ENCODE results near the gene CBLL2. TPM values are rescaled to one million over a fixed set of nuclear protein-coding genes. Genes with fewer than 3 reads are reported as not detected.

Gene CBLL2
- total RNA-seq, 1 experiment from 2014 or later, result not detected

DNA sequence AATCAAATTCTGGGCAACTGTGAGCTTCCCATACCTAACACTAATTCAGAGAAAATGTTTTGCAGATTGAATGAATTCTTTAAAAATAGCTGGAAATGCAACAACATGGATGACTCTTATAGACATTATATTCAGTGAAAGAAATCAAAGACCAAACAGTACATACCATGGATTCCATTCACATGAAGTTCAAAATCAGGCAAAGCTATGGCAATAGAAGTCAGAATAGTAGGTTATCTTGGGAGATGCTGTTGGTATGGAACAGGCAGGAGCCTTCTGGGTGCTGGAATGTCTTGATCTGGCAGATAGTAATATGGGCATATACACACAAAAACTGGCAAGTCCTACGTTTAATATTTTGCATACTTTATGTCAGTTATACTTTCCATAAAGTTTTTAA lies 25.5 kb upstream of the CBLL2 start:
- Mint-ChIP-seq H3K4me1 (ENCODE audit: low read depth, unreplicated experiment) (no peaks in the 10 kb centered on the region), H3K36me3 (ENCODE audit: insufficient read depth, unreplicated experiment) (no peaks in the 10 kb centered on the region), H3K27me3 (ENCODE audit: unreplicated experiment) (no peaks in the 10 kb centered on the region), H3K4me3 (ENCODE audit: low read depth, unreplicated experiment) (no peak overlapping the region), H3K9me3 (ENCODE audit: low read depth, unreplicated experiment) (no peaks in the 10 kb centered on the region), H3K27ac (ENCODE audit: unreplicated experiment) (no peak overlapping the region)
- CTCF ChIA-PET, result no interaction called here
- no peak for DNase-seq
- BruUV-seq (replicated peaks), result no TSS peak
- intact Hi-C loops (cut with micrococcal nuclease; ENCODE audit: unreplicated experiment), result no loop called here
- TF ChIP-seq, protein P1, sequence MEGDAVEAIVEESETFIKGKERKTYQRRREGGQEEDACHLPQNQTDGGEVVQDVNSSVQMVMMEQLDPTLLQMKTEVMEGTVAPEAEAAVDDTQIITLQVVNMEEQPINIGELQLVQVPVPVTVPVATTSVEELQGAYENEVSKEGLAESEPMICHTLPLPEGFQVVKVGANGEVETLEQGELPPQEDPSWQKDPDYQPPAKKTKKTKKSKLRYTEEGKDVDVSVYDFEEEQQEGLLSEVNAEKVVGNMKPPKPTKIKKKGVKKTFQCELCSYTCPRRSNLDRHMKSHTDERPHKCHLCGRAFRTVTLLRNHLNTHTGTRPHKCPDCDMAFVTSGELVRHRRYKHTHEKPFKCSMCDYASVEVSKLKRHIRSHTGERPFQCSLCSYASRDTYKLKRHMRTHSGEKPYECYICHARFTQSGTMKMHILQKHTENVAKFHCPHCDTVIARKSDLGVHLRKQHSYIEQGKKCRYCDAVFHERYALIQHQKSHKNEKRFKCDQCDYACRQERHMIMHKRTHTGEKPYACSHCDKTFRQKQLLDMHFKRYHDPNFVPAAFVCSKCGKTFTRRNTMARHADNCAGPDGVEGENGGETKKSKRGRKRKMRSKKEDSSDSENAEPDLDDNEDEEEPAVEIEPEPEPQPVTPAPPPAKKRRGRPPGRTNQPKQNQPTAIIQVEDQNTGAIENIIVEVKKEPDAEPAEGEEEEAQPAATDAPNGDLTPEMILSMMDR (IDR thresholded peaks at IDR 0.05; ENCODE audit: unreplicated experiment), result no peak

DNA sequence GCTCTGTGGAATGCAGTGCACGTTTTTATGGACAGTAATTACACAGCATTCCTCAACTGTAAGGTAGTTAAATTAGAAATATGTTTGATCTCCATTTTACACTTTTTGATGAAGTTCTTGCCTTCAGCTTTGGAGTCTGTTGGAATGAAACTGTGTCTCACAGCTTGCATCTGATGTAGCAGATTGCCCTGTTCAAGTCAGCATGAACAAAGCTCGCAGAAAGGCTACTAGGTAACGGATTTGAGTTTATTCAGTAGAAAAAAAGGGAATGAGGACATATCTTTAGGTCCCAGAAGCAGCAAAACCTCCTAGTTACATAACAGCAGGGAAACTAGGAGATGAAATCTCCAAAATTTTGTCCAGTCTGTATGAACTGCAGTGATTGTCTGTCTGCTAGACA lies 24.3 kb upstream of the CBLL2 start:
- intact Hi-C loops (cut with micrococcal nuclease; ENCODE audit: unreplicated experiment), result no loop called here
- no TSS peak for BruUV-seq (replicated peaks)
- CTCF ChIA-PET, result interaction anchor here (0.6 kb wide), 1 partner anchor 511 kb away, joined by 3 read pairs; no protein-coding TSS in a partner anchor
- Mint-ChIP-seq H3K4me3 (ENCODE audit: low read depth, unreplicated experiment) (no peak overlapping the region), H3K9me3 (ENCODE audit: low read depth, unreplicated experiment) (no peaks in the 10 kb centered on the region), H3K4me1 (ENCODE audit: low read depth, unreplicated experiment) (no peaks in the 10 kb centered on the region), H3K36me3 (ENCODE audit: insufficient read depth, unreplicated experiment) (no peaks in the 10 kb centered on the region), H3K27ac (ENCODE audit: unreplicated experiment) (no peak overlapping the region), H3K27me3 (ENCODE audit: unreplicated experiment) (no peaks in the 10 kb centered on the region)
- TF ChIP-seq, protein P1 (IDR thresholded peaks at IDR 0.05; ENCODE audit: unreplicated experiment), result no peak
- no peak for DNase-seq

DNA sequence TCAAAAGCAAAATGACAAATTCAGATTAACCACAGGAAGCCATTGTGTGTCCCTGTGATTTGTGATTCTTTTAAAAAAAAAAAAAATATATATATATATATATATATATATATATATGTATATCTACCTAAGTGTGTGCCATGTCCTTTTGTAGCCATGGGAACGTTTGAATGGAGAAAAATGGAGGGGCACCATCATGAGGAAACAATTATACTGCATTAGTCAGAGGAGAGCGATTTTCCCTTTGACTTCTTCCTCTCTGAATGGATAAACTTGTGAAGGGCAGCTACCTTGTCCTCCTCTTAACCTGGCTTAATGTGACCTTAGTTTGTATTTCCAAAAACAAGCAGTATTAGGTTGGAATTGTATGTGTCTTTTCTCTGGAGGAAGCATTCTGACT lies 23.3 kb upstream of the CBLL2 start:
- no peak for DNase-seq
- BruUV-seq (replicated peaks), result no TSS peak
- H3K4me1 Mint-ChIP-seq (ENCODE audit: low read depth, unreplicated experiment), result no peaks in the 10 kb centered on the region
- no peaks in the 10 kb centered on the region for H3K36me3 Mint-ChIP-seq (ENCODE audit: insufficient read depth, unreplicated experiment)
- H3K9me3 Mint-ChIP-seq (ENCODE audit: low read depth, unreplicated experiment), result no peaks in the 10 kb centered on the region
- CTCF ChIA-PET, result interaction anchor here (0.8 kb wide), 1 partner anchor 11 kb away, joined by 3 read pairs; no protein-coding TSS in a partner anchor
- intact Hi-C loops (cut with micrococcal nuclease; ENCODE audit: unreplicated experiment), result no loop called here
- no peak overlapping the region for H3K27ac Mint-ChIP-seq (ENCODE audit: unreplicated experiment)
- H3K4me3 Mint-ChIP-seq (ENCODE audit: low read depth, unreplicated experiment), result no peak overlapping the region
- no peaks in the 10 kb centered on the region for H3K27me3 Mint-ChIP-seq (ENCODE audit: unreplicated experiment)
- TF ChIP-seq, protein P1 (IDR thresholded peaks at IDR 0.05; ENCODE audit: unreplicated experiment), result no peak

DNA sequence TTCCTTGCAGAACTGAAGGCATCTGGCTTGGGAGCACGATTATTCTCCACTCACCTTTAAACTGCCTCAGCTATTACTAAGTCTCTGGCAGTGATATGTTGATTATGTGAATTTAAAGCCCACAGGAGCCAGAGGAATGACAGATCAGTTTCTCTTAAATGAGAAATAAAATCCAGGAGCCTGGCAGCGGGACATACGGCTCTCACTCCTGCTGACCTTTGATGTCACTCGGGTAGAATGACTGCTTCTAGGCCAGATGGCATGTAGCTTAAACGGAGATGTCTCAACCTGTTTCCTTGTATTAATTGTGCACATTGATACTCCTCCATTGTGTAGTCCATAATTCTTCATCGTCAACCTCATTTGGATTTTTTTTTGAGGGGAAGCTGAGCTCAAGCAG lies 4.0 kb upstream of the CBLL2 start:
- CTCF ChIA-PET, result no interaction called here
- TF ChIP-seq, protein P1 (IDR thresholded peaks at IDR 0.05; ENCODE audit: unreplicated experiment), result no peak
- DNase-seq, result no peak
- BruUV-seq (replicated peaks), result no TSS peak
- no peaks in the 10 kb centered on the region for H3K9me3 Mint-ChIP-seq (ENCODE audit: low read depth, unreplicated experiment)
- intact Hi-C loops (cut with micrococcal nuclease; ENCODE audit: unreplicated experiment), result no loop called here
- H3K36me3 Mint-ChIP-seq (ENCODE audit: insufficient read depth, unreplicated experiment), result no peaks in the 10 kb centered on the region
- H3K4me3 Mint-ChIP-seq (ENCODE audit: low read depth, unreplicated experiment), result no peak overlapping the region
- no peak overlapping the region for H3K27ac Mint-ChIP-seq (ENCODE audit: unreplicated experiment)
- H3K27me3 Mint-ChIP-seq (ENCODE audit: unreplicated experiment), result peaks cover 12% of the 10 kb centered on the region
- no peaks in the 10 kb centered on the region for H3K4me1 Mint-ChIP-seq (ENCODE audit: low read depth, unreplicated experiment)

Measured in Calu3 (cell line).